Kidney glomerular epithelial cell (primary cell): Measurements from ENCODE around the gene DBF4B.
"Not testable (repeated sequence)": the region's sequence is repeated elsewhere in the genome, so short reads cannot be mapped to it uniquely, and the experiment has no call there.

Source experiments
- DNase-seq: peaks from one replicate; lab custom pipeline; 2025; lab: John Stamatoyannopoulos, UW

The DBF4B gene

DNA sequence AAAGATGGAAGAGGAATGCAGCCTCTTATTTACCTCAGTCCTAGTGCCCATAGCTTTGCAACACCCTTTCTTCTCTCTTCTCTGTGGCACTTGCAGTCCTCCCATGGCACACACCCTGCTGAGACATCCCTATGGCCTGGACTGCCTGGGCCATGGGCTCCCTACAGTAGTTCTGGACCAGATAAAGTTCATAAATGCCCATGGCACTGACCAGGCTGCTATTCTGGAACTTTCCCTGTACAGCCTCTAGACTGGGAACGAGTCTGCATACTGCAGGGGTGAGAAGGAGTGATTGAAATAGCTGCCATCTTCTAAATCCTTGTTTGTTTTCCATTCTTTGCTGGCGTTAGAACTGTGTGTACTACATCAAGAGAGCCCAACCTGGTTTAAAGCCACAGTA is 25.8 kb downstream of the DBF4B start:
- DNase-seq: no peak

DNA sequence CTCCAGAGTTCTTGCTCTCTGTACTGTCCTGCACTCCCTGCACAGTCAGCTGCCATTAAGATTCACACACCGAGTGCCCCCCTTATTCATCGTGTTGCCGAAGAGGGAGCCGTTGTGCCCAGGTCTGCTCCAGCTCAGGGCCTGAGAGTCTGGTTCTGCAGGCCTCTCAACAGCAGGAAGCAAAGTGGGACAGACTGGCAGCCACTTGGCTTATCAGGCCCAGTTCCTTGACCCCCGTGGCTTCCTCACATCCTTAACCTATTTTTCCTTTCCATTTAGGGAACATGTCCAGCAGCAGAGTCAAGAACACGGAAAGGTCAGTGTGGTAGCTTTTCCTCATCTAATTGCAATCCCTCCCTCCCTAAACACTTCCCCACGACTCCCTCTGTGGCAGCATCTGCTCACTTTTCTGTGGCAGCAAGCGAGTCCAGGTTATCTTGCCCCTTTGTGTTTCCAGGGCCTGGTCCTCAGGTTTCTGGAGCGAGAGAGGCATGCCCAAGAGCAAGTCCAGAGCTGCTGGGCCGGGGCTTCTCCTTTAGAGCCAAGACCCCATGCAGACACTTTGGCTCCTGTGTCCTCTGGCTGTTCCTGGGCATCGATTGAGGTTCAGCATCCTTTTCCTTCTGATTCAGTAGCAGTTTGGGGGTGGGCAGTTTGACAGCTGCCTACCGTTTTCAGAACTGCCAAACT is 28.2 kb downstream of the DBF4B start:
- DNase-seq: no peak

DNA sequence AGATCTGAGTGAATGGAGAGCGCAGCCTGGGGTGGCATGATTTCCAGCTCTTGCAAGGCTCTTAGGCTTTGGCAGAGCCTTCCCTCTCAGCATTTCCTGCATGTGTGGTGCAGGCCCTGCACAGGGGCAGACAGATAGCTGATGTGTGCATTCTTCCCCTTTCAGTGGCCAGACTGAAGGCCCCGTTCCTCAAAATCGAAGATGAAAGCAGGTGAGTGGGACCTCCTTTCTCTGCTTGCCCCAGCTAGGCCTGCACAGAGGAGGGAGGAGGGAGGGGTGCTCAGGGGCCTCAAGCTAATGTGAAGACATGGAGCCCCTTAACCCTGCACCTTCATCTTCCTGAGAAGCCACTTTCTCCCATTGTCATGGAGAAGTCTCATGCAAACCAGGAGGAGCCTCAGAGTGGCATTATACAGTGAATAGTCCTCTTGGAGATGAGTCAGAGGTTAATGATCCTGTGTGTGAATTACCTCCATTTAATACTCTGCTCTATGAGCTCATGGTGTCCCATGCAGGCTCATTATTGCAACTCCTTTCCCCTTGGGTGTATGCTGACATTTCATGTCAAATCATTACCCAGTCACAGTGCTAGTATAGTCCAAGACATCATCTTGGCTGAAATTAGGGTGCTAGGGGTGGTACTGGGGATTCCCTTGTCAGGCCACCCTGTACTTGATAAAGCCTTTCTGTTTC is 29.9 kb downstream of the DBF4B start:
- peak; percentile 19 for DNase-seq

DNA sequence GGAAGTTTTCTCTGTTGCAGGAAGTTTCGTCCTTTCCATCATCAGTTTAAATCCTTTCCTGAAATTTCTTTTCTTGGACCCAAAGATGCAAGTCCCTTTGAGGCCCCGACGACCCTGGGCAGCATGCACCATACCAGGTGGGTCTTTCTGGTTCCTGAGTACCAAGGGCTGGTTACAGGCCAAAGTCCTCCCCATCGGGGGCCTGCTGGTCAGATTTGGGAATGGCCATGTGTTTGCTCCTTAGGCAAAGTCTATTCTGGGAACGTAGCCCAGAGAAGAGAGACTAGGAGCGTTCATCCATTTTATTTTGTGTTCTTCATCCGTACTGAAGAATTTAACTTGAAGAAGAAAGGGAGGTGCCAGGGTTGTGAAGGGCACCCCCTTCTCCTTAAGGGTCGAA is 32.9 kb downstream of the DBF4B start:
- DNase-seq: no peak

DNA sequence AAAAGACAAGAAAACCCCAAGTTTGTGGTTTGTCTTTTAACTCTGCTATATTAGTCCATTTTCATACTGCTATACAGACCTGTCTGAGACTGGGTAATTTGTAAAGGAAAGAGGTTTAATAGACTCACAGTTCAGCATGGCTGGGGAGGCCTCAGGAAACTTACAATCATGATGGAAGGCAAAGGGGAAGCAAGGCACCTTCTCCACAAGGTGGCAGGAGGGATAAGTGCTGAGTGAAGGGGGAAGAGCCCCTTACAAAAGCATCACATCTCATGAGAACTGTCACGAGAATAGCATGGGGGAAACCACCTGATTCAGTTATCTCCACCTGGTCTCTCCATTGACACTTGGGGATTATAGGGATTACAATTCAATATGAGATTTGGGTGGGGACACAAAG is 36.8 kb downstream of the DBF4B start:
- no peak for DNase-seq

DNA sequence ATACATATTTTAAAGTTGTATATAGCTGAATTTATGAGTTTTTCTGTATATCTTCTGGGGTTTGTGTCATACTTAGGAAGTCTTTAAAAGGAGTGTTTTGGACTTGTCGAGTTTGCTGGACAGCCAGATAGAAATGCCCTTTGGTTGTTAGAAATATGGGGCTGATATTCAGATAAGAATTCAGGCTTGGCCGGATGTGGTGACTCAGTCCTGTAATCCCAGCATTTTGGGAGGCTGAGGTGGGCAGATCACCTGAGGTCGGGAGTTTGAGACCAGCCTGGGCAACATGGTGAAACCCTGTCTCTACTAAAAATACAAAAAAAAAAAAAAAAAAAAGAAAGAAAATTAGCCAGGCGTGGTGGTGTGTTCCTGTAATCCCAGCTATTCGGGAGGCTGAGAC is 37.3 kb downstream of the DBF4B start:
- not testable (repeated sequence) for DNase-seq

DNA sequence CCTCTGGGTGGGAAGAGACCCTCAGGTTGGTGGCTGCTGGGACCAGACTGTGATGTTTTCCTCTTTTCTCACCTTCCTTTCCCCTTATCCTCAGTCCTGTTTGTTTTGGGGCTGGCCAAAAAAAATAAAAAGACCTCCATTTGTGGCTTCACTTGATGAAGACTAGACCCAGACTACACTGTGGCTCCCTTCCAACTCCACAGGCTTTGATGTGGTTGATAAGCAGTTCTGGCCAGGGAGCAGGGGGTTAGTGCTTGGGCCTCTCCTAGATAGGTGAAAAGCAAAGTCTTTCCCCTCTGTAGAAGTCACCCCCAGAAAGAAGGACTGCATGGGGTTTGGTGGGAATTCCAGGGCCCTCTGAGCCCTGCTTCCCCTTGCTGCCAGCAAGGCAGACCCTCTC is 39.1 kb downstream of the DBF4B start:
- DNase-seq: no peak

DNA sequence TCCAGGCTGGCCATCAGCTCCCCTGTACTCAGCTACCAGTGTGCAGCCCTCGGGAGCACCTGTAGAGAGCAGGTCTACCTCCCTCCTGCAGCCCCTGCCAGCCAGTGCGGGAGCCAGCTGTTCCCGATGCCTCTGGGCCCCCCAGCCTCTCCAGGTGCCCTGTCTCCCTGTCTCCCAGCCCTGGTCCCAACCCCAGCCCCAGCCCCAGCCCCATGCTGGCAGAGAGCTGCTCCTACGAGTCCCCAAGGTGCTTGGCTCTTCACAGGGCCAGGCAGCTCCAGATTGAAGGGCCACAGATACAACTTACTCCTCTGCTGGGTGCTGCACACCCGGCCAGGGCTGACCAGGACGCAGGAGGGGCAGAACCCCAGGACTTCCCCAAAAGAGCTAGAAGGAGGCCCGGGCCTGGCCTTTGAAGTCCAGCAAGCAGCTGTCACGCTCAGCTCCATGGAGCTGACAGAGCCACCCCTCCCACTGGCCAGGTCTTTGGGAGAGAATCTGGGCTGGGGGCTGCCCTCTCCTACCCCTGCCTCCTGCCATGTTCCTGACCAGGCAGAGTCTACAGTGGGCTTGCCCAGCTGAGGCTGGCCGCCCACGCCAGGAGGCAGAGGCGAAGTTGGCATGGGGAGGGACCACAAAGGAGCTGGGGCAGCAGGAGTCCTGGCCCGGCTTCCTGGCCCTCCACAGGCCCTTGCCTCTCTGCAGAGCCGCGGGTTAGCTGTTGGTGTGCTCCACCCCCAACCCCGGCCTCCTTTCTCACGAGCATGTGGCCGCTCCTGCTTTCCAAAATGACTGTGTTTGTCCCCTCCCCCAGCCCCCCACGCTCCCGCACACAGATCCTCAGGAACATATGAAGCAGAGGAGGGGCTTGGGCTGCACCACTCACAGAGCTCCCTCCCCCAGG is 40.9 kb downstream of the DBF4B start:
- no peak for DNase-seq

DNA sequence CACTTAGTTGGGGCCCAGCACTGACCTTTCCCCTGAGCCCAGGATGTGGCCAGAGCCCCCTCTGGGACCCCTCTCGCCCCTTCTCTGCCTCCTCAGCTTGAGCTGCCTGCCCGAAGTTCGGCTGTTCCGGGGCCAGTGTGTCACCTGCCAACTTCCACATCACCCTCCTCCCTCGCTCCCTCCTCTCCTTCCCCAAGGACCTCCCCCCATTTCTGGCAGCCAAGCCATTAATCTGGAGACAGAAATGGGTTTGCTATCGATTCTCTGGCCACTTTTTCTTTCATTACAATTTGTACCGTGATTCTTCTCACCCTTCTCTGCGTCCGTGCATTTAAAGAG is 41.5 kb downstream of the DBF4B start:
- no peak for DNase-seq

DNA sequence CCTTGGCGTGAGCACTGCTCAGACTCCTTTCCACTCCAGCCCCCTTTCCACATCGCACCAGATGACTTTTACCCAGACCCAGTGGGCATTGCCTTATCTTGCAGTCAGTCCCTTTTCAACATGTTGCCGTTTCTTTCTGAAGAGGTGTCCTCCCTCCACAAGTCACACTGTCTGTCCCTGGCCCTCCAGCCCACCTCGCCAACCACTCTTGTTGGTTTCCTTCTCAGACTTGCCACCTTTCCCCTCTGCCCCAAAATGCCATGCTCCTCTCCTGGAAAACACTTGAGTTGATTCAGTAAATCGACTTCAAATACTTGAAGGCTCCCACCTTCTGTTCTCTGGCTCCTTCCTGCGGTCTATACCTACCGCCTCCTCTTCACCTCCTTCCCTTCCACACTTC is 42.9 kb downstream of the DBF4B start:
- no peak for DNase-seq

DNA sequence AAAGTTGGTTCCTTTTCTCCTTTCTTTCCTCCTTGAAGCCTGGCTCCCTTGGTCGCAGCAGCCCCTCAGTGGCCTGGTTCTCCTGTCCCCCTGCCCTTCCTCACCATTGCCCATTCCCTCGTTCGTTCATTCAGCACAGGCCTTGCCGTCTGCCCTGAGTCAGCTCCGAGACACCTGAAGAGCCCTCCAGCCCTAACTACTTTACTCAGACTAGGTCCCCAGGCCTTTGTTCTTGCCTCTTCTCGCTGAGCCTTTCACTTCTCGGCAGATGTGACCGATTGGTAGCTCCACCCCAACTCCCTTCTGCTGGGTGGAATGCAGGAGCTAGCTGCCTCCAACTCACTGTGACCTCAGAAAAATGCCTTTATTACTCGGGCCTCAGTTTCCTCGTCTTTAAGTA is 43.3 kb downstream of the DBF4B start:
- DNase-seq: no peak

DNA sequence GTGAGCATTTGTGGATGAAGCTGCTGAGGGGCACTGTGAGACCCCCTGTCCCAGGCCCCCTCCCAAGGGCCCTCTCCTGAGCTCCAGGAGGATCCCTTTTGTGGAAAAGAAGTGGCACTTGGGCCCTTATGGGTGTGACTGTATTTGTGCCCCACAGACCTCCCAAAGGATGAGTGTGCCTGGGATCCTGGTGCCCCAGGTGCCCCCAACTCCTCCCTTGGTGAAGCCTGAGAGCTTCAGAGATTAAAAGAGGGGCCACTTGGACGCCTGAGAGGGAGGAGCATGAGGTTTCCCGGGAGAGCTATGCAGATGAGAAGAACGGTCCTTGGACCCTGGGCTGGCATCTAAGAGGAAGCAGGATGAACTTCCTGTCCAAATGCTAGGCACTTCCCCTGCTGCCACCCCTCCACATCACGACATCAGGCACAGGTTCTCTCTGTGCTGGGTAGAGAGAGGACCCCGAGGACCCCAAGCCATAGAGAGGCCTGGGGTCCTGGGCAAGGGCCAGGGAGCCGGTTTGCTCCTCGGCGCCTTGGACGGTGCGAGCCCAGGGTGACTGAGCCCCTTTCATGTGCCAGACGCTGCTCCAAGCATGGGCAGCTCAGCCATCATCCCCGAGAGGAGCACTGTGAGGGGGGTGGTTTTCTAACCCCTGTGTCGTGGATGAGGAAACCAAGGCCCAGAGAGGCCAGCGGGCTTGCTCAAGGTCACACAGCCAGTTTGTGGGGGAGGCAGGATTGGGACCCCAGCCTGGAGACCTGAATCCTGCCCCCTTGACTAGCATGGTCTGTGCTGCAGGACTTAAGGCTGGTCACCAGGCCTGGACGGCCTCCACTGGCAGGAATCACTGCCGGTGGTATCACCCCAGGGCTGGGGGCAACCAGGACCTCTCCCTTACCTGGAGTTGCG is 44.7 kb downstream of the DBF4B start:
- no peak for DNase-seq

DNA sequence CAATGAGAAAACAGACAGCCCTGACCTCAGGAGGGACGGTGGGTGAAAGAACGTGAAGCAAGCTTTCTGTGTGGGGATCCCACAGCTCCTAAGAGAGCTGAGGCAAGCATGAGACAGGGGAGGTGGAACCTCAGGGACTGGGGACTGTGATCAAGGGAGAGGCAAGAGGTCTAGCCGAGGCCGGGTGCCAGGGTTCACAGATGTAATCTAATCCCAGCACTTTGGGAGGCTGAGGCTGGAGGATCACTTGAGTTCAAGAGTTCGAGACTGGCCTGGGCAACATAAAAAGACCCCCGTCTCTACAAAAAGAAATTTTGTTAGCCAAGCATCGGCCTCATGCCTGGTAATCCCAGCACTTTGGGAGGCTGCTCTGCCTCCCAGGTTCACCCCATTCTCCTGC is 45.8 kb downstream of the DBF4B start:
- no peak for DNase-seq

DNA sequence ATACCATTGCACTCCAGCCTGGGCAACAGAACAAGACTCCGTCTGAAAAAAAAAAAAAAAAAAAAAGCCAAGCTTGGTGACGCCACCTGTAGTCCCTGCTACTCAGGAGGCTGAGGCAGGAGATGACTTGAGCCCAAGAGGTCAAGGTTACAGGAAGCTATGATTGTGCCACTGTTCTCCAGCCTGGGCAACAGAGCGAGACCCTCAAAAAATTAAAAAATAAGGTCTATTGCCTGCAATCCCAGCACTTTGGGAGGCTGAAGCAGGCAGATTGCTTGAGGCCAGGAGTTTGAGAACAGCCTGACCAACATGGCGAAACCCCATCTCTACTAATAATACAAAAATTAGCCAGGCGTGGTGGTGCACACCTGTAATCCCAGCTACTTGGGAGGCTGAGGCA is 46.7 kb downstream of the DBF4B start:
- DNase-seq: not testable (repeated sequence)

DNA sequence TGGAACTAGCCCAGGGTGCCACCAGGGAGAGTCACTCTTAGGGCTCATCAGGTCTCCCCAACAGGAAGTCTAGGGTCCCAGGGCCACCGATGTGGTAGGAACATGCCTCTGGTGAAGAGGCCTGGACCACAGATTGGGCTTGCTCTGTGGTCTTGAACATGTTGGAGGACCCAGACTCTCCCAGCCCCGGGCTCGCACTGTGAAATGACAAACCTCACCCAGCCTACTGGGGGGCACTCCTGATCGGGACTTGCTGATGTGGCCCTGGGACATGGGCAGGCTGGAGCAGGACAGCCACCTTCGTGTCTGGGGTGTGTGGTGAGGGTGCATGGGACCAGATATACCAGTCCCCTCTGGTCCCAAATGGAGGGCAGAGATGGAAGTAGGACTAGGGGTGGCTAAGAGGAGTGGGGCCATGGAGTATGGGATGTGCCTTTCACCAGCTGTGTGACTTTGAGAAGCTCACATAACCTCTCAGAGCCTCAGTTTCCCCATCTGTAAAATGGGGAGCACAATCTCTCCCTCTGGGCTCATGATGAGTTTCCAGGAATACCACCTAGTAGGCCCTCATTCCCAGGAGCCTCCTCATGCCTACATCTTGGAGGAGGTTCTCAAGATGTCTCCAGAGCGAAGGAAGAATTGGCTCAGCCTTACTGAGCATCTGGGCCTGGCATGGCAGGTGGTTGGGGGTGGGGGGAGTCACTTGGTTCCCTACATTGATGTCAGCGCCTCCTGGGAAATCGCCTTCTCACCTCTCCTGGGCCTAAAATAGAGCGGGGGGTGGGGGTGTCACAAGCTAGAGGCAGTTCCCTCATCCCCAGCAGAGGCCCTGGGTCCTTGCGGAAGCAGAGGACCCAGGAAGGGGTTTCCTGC is 48.8 kb downstream of the DBF4B start:
- no peak for DNase-seq

DNA sequence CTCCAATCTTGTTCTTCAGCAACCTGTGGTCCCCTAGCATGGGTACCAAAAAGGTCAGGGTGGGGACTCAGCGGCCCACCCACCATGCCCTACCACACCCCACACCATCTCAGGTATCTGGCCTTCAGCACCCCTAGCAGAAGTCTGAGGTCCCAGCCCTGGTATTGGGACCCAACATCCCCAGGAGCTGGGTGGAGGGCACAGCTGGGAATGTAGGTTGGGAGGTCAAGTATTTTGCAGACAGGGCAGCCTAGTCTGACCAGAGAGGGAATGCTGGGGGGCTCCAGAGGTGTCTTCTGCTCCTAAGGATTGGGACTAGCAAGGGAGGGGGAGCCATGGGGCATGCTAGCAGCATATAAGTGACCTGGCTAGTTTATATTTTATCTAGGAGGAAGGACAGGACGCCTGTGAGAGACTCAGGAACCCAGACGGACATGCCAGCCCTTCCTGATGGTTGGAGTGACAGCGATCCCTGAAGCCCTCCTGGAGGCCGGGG is 49.5 kb downstream of the DBF4B start:
- no peak for DNase-seq

DNA sequence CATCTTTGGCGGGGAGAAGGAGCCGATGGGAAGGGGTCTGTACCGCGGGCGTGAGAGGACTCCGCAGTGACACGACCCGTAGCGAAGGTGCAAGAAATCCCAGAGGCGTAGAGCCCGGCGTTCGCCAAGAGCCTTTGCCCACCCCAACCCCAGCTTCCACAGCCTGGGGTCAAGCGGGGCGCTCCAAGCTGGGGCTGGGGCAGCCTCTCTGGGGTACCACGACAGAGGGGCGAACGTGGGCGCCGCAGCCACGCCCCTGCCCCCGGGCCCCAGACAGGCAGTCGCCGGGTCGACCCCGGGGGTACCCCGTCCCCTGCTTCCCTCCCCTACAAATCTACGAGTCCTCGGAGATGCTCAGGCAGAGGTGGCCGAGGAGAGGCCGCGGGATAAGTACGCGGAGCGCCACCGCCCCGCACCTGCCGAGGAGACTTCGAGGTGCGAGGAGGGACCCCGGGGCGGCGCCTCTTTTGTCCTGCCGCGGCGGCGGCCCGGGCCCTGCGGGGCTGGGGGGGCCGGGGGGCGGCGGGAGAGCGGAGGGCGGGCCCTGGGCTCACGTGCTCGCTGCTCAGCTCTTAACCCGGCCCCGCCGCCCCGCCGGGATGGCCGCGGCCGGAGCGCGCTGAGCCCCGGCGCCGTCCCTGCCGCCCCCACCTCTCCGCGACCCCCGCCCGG is 50.1 kb downstream of the DBF4B start, which contains the start of gene ADAM11:
TSS of gene ADAM11 (plus strand) at position 575 of the 672 bp plus-strand sequence. CDS start 212 bp downstream, outside the sequence.
- no peak for DNase-seq

DNA sequence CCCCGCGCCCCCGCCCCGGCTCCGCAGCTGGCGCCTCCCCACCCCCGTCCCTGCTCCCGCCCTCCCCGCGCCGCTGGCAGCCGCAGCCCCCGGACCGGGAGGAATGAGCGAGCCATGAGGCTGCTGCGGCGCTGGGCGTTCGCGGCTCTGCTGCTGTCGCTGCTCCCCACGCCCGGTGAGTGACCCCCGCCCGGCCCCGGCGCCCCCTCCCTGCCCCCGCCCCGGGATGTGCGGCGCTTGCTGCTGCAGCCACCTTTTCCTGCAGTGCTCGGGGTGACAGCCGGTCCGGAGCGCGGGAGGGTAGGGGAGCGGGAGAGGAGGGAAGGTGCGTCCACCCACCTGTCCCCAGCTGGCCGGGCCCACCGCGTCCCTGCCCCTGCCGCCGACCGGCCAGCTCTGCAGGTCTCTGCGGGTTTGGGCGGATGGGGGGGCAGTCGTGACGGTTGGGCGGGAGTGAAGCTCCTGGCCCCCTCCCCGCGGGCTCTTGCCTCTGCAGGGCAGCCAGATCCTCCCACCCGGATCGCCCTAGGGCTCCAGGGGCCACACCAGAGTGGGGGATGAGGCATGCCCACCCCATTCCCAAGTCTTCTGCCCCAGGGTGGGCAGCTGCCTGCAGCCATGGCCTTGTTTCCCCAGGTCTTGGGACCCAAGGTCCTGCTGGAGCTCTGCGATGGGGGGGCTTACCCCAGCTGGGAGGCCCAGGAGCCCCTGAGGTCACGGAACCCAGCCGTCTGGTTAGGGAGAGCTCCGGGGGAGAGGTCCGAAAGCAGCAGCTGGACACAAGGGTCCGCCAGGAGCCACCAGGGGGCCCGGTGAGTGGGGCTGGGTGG is 50.8 kb downstream of the DBF4B start:
- no peak for DNase-seq

DNA sequence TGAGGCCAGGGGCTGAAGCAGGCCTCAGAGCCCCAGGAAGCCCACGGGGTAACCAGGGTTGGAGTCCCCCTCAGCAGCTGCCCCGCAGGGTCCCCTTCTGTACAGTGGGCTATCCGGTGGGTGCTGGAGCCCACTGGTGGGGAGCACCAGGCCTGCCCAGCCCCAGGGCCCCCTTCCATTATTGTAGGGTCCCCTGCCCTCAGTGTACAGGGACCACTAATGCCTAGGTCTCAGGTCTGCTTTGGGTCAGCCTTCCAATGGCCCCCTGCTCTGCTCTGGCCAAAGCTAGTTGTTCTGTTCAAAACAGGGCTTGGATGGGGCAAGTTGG is 51.4 kb downstream of the DBF4B start:
- DNase-seq: no peak
